HCT116 (cell line): Measurements from ENCODE around the gene CGAS. TPM values are rescaled to one million over a fixed set of nuclear protein-coding genes. Genes with fewer than 3 reads are reported as not detected.

Experiments
- ATAC-seq: fragments of 200-7000 bp; cut with Tn5 transposase; 2 replicates; pipeline ENCODE4 v1.9.1; 2020; ENCODE audit warnings: mild to moderate bottlenecking, moderate library complexity
- BruUV-seq: library from RNA; stranded (reverse); fragments of 400-500 nt; replicated peaks from 2 replicates; lab custom pipeline; 2021; lab: Mats Ljungman, UMichigan
- CTCF ChIA-PET: fragments of 300-600 bp; sonication (Branson Sonifier 250); formaldehyde crosslinking; loops from one replicate; lab custom pipeline; 2021; ENCODE audit warnings: antibody characterized with exemption; lab: Charles Lee
- POLR2A ChIA-PET: fragments of 300-600, 350-600 bp; sonication (Branson Sonifier 250); formaldehyde crosslinking; loops from one replicate; lab custom pipeline; 2021; ENCODE audit warnings: antibody characterized with exemption; lab: Charles Lee
- RAD21 ChIA-PET, 2 experiments: fragments of 300-600 bp; sonication (Branson Sonifier 250); formaldehyde crosslinking; loops; one replicate each; lab custom pipeline; 2023; ENCODE audit warnings: low total read pairs in 2 of 2; ENCODE audit not compliant: uncharacterized antibody in 2 of 2, unreplicated experiment in 2 of 2, low non-redundant PET in 1 of 2; lab: Charles Lee
- DNase-seq: peaks from one replicate; pipeline ENCODE4 v3.0.0-alpha.2; 2010; ENCODE audit warnings: low read depth, low spot score
- H2AFZ ChIP-seq: fragments of 200-600 bp; shearing (Covaris generic), sonication (generic); 2 replicates; pipeline ENCODE4 v1.6.1; 2017; ENCODE audit warnings: low read depth, mixed run types, mixed read lengths, antibody characterized with exemption, low read length; ENCODE audit not compliant: poor library complexity, severe bottlenecking
- H3K27ac ChIP-seq: 2 replicates; pipeline ENCODE4 v1.5.1; 2012; ENCODE audit warnings: low read depth, low read length
- H3K27me3 ChIP-seq: fragments of 200-600 bp; sonication (generic); 2 replicates; pipeline ENCODE4 v1.6.1; 2016; ENCODE audit warnings: mixed run types, low read length, mixed read lengths; ENCODE audit not compliant: insufficient read depth
- H3K36me3 ChIP-seq, 2 experiments: fragments of 200-500 bp in 1 of 2; fragments of 200-600 bp in 1 of 2; sonication (Bioruptor generic) in 1 of 2; sonication (generic) in 1 of 2; 2 replicates each; pipeline versions ENCODE4 v1.5.1 to v1.6.1; 2014 to 2016; ENCODE audit warnings: low read length in 2 of 2, inconsistent platforms in 1 of 2, mixed read lengths in 1 of 2, mixed run types in 1 of 2; ENCODE audit not compliant: insufficient read depth in 2 of 2, control insufficient read depth in 1 of 2
- H3K4me1 ChIP-seq, 2 experiments: fragments of 200-600 bp in 1 of 2; sonication (generic) in 1 of 2; 2 replicates each; pipeline versions ENCODE4 v1.5.1 to v1.6.1; 2012 to 2017; ENCODE audit warnings: low read length in 2 of 2, inconsistent platforms in 1 of 2, mild to moderate bottlenecking in 1 of 2, mixed read lengths in 1 of 2, mixed run types in 1 of 2, moderate library complexity in 1 of 2; ENCODE audit not compliant: insufficient read depth in 2 of 2, control insufficient read depth in 1 of 2
- H3K4me2 ChIP-seq: fragments of 200-600 bp; sonication (generic); 2 replicates; pipeline ENCODE4 v1.6.1; 2017; ENCODE audit warnings: mixed run types, low read length, mixed read lengths
- H3K4me3 ChIP-seq, 2 experiments: fragments of 200-600 bp in 1 of 2; sonication (generic) in 1 of 2; replicated peaks in 1 of 2; 2 replicates each; pipeline ENCODE4 v1.5.1; 2011 to 2016; ENCODE audit warnings: low read length in 2 of 2, control low read depth in 1 of 2, low read depth in 1 of 2, mild to moderate bottlenecking in 1 of 2, mixed read lengths in 1 of 2, mixed run types in 1 of 2
- H3K79me2 ChIP-seq: fragments of 200-600 bp; sonication (generic); 2 replicates; pipeline ENCODE4 v1.6.1; 2017; ENCODE audit warnings: mild to moderate bottlenecking, mixed run types, low read length, moderate library complexity, mixed read lengths; ENCODE audit not compliant: insufficient read depth
- H3K9ac ChIP-seq: fragments of 200-600 bp; sonication (generic); 2 replicates; pipeline ENCODE4 v1.6.1; 2016; ENCODE audit warnings: low read length, mixed read lengths
- H3K9me2 ChIP-seq: fragments of 200-600 bp; sonication (generic), shearing (Covaris generic); 2 replicates; pipeline ENCODE4 v1.6.1; 2017; ENCODE audit warnings: mixed run types, mild to moderate bottlenecking, moderate library complexity; ENCODE audit not compliant: insufficient read depth
- H3K9me3 ChIP-seq, 2 experiments: fragments of 200-500 bp in 1 of 2; fragments of 200-600 bp in 1 of 2; sonication (Bioruptor generic) in 1 of 2; sonication (generic) in 1 of 2; 2 replicates each; pipeline ENCODE4 v1.6.1; 2014 to 2017; ENCODE audit warnings: low read length in 2 of 2, mixed read lengths in 2 of 2, inconsistent platforms in 1 of 2, low read depth in 1 of 2, mild to moderate bottlenecking in 1 of 2, mixed run types in 1 of 2, moderate library complexity in 1 of 2; ENCODE audit not compliant: control insufficient read depth in 1 of 2, insufficient read depth in 1 of 2
- H4K20me1 ChIP-seq: fragments of 200-600 bp; sonication (generic), shearing (Covaris generic); 2 replicates; pipeline ENCODE4 v1.6.1; 2017; ENCODE audit warnings: mixed run types, mild to moderate bottlenecking, moderate library complexity; ENCODE audit not compliant: insufficient read depth
- ATF3 ChIP-seq: IDR thresholded peaks from 2 replicates; pipeline ENCODE4 v1.6.1; 2012
- CBX3 ChIP-seq: IDR thresholded peaks from 2 replicates; pipeline ENCODE4 v1.6.1; 2012; ENCODE audit warnings: low read depth
- EZH2 ChIP-seq: fragments of 200-600 bp; sonication (generic); IDR thresholded peaks from 2 replicates; pipeline ENCODE4 v1.6.1; 2017; ENCODE audit warnings: antibody characterized with exemption, mixed run types
- EZH2phosphoT487 ChIP-seq: fragments of 200-600 bp; IDR thresholded peaks from 2 replicates; pipeline ENCODE4 v1.6.1; 2018; ENCODE audit warnings: antibody characterized with exemption, borderline replicate concordance
- JUND ChIP-seq: IDR thresholded peaks from 2 replicates; pipeline ENCODE4 v1.6.1; 2012
- MAX ChIP-seq: IDR thresholded peaks from 2 replicates; pipeline ENCODE4 v1.6.1; 2012
- POLR2AphosphoS5 ChIP-seq: IDR thresholded peaks from 2 replicates; pipeline ENCODE4 v1.6.1; 2011; ENCODE audit warnings: mild to moderate bottlenecking, low read depth, low read length, moderate library complexity
- RAD21 ChIP-seq: IDR thresholded peaks from 2 replicates; pipeline ENCODE4 v1.6.1; 2012; ENCODE audit warnings: low read depth, mild to moderate bottlenecking
- REST ChIP-seq: IDR thresholded peaks from 2 replicates; pipeline ENCODE4 v1.6.1; 2012; ENCODE audit warnings: low read depth
- SIN3A ChIP-seq: IDR thresholded peaks from 2 replicates; pipeline ENCODE4 v1.6.1; 2012; ENCODE audit warnings: low read depth
- SP1 ChIP-seq: IDR thresholded peaks from 2 replicates; pipeline ENCODE4 v1.6.1; 2012; ENCODE audit warnings: low read depth
- ZBTB33 ChIP-seq: IDR thresholded peaks from 2 replicates; pipeline ENCODE4 v1.6.1; 2011; ENCODE audit warnings: mild to moderate bottlenecking, low read length, moderate library complexity; ENCODE audit not compliant: insufficient replicate concordance; ENCODE audit errors: extremely low read depth
- ZNF274 ChIP-seq: fragments of 200-500 bp; sonication (Bioruptor generic); IDR thresholded peaks from 2 replicates; pipeline ENCODE4 v1.6.1; 2014; ENCODE audit warnings: mild to moderate bottlenecking, low read depth, low read length, inconsistent platforms
- intact Hi-C: fragments of 100-400 bp; cut with micrococcal nuclease; formaldehyde crosslinking; loops from 2 replicates; pipeline ENCODE4 v1.10.0; 2022
- total RNA-seq: library from RNA; stranded (reverse); gene quantifications from one replicate; pipeline ENCODE4 v1.2.1, GENCODE V29; 2021; ENCODE audit not compliant: unreplicated experiment

The CGAS gene
- total RNA-seq, 1 experiment from 2014 or later = 0.27 TPM

- ChIA-PET POLR2A (interaction anchor here (1.2 kb wide), 1 partner anchor 26 kb away, joined by 3 read pairs; no protein-coding TSS in a partner anchor), CTCF (no interaction called here)
- Histone ChIP-seq H3K4me1 (no peaks in the 10 kb centered on the region), H3K27me3 (no peaks in the 10 kb centered on the region), H3K4me2 (no peak overlapping the region)
- TF ChIP-seq MAX = no peak
- TF ChIP-seq, all 23 proteins: peak for 0
- Histone ChIP-seq H3K4me3 (no peak overlapping the region), H2AFZ (no peak overlapping the region), H3K36me3 (peaks cover 24 to 55% of the 10 kb centered on the region in 2 experiments), H3K27ac (no peak overlapping the region), H4K20me1 (no peaks in the 10 kb centered on the region), H3K9me2 (no peaks in the 10 kb centered on the region), H3K9ac (no peak overlapping the region), H3K79me2 (peaks cover 8% of the 10 kb centered on the region; the same call in 1 of the 2 replicates), H3K9me3 (no peaks in the 10 kb centered on the region; a peak in 1 of 4 replicates)
- DNase-seq (no peak), ATAC-seq (no peak)
- no TSS peak for BruUV-seq
- intact Hi-C loops = no loop called here
- RAD21 ChIA-PET = no interaction called here
Measured at GRCh38 chr6:73487473-73487872, 35.4 kb upstream of the CGAS start.

GRCh38 chr6:73484438-73484837 is 32.3 kb upstream of the CGAS start:
- CTCF ChIA-PET = no interaction called here
- no peaks in the 10 kb centered on the region for H4K20me1 ChIP-seq
- H3K79me2 ChIP-seq = peaks cover 4% of the 10 kb centered on the region; the same call in 1 of the 2 replicates
- DNase-seq (no peak), ATAC-seq (no peak)
- RAD21 ChIA-PET = no interaction called here
- no peak overlapping the region for H2AFZ ChIP-seq
- BruUV-seq = TSS peak; percentile 25
- no peaks in the 10 kb centered on the region; a peak in 1 of 4 replicates for H3K9me3 ChIP-seq
- H3K4me3 ChIP-seq = no peak overlapping the region
- peaks cover 39 to 71% of the 10 kb centered on the region in 2 experiments for H3K36me3 ChIP-seq
- no peak for TF ChIP-seq REST
- no peak for TF ChIP-seq SP1
- TF ChIP-seq CBX3 = no peak
- no peak for TF ChIP-seq ZBTB33
- TF ChIP-seq ATF3 = no peak
- TF ChIP-seq JUND = no peak
- TF ChIP-seq EZH2 = no peak
- no peak for TF ChIP-seq MAX
- no peak for TF ChIP-seq ZNF274
- TF ChIP-seq RAD21 = no peak
- no peak for TF ChIP-seq EZH2phosphoT487
- TF ChIP-seq POLR2AphosphoS5 = no peak
- TF ChIP-seq SIN3A = no peak
- H3K4me2 ChIP-seq = no peak overlapping the region
- no peak overlapping the region for H3K27ac ChIP-seq
- no peaks in the 10 kb centered on the region for H3K9me2 ChIP-seq
- POLR2A ChIA-PET = no interaction called here
- intact Hi-C loops = no loop called here
- H3K4me1 ChIP-seq = no peaks in the 10 kb centered on the region
- no peak overlapping the region for H3K9ac ChIP-seq
- H3K27me3 ChIP-seq = no peaks in the 10 kb centered on the region
